ENCODE measurements around the gene C22orf15. TPM values are rescaled to one million over a fixed set of nuclear protein-coding genes. Genes with fewer than 3 reads are reported as not detected.

The C22orf15 gene
- total and polyA plus RNA-seq, 3 donors from 2014 or later: 0.68 to 8.8 (median 2.4) TPM

DNA sequence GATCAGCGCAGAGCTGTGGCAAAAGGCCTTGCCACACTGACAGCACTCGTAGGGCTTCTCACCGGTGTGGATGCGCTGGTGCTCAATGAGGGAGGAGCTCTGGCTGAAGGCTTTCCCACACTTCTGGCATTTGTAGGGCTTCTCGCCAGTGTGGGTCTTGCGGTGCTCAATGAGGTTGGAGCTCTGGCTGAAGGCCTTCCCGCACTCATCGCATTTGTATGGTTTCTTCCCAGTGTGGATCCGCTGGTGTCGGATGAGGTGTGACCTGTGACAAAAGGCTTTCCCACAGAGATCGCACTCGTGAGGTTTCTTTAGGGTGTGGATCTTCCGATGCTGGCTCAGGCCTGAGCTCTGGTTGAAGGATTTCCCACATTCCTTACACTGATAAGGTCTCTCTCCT lies 18.8 kb upstream of the C22orf15 start:
- Histone ChIP-seq H3K27ac (no peak overlapping the region), H3K9me3 (no peaks in the 10 kb centered on the region), H3K4me3 (no peak overlapping the region), H3K36me3 (ENCODE audit: low read depth, missing control alignments) (no peaks in the 10 kb centered on the region), H3K4me1 (no peaks in the 10 kb centered on the region), H3K27me3 (no peaks in the 10 kb centered on the region)
- intact Hi-C loops (cut with DNase I; ENCODE audit: low total_unique reads): no loop called here
- no peak for DNase-seq
- TF ChIP-seq, protein P1, sequence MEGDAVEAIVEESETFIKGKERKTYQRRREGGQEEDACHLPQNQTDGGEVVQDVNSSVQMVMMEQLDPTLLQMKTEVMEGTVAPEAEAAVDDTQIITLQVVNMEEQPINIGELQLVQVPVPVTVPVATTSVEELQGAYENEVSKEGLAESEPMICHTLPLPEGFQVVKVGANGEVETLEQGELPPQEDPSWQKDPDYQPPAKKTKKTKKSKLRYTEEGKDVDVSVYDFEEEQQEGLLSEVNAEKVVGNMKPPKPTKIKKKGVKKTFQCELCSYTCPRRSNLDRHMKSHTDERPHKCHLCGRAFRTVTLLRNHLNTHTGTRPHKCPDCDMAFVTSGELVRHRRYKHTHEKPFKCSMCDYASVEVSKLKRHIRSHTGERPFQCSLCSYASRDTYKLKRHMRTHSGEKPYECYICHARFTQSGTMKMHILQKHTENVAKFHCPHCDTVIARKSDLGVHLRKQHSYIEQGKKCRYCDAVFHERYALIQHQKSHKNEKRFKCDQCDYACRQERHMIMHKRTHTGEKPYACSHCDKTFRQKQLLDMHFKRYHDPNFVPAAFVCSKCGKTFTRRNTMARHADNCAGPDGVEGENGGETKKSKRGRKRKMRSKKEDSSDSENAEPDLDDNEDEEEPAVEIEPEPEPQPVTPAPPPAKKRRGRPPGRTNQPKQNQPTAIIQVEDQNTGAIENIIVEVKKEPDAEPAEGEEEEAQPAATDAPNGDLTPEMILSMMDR (IDR thresholded peaks at IDR 0.05): no peak
- no peak for TF ChIP-seq POLR2A (IDR thresholded peaks at IDR 0.05)
- WGBS, 2 donors: 97% methylated on average over 10 to 13 of the region's 13 CpGs

DNA sequence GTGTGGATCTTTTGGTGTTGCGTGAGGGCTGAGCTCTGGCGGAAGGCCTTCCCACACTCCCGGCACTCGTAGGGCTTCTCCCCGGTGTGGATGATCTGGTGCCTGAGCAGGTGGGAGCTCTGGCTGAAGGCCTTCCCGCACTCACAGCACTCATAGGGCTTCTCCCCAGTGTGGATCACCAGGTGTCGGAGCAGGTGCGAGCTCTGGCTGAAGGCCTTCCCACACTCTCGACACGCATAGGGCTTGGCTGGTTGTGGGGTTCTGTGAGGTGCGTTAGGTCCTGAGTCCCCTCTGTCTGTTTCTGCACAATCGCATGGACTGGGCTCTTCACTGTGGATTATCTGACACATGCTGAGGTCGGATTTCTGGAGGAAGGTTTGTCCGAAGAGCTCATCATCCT lies 18.3 kb upstream of the C22orf15 start:
- no peak for DNase-seq
- no peak overlapping the region for H3K27ac ChIP-seq
- TF ChIP-seq, protein P1 (IDR thresholded peaks at IDR 0.05): no peak
- no peak for TF ChIP-seq POLR2A (IDR thresholded peaks at IDR 0.05)
- intact Hi-C loops (cut with DNase I; ENCODE audit: low total_unique reads): no loop called here
- no peak overlapping the region for H3K4me3 ChIP-seq
- H3K27me3 ChIP-seq: no peaks in the 10 kb centered on the region
- no peaks in the 10 kb centered on the region for H3K4me1 ChIP-seq
- no peaks in the 10 kb centered on the region for H3K9me3 ChIP-seq
- WGBS, 2 donors: 97 to 99% methylated on average over 12 to 14 of the region's 14 CpGs
- H3K36me3 ChIP-seq (ENCODE audit: low read depth, missing control alignments): no peaks in the 10 kb centered on the region

DNA sequence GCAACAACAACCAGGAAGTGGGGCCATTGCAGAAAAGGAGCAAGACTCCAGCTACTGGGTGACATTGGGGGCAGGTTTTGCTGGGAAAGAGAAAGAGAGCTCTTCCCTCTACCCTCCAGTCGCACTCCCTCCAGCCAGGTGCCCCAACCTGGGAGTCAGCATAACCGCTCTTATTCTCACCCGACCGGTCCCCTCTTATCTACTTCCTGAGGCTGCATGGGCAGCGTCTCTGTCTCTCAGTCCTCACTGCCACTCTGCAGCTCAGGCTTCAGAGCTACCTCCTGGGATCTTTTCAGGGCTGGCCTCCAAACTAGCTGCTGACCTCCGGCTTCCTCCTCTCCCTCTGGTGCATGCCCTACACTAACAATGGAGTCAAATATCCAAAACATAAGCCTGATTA lies 17.0 kb upstream of the C22orf15 start:
- DNase-seq: no peak
- intact Hi-C loops (cut with DNase I; ENCODE audit: low total_unique reads): no loop called here
- Histone ChIP-seq H3K4me3 (no peak overlapping the region), H3K27me3 (no peaks in the 10 kb centered on the region), H3K36me3 (ENCODE audit: low read depth, missing control alignments) (no peaks in the 10 kb centered on the region), H3K4me1 (peaks cover 5% of the 10 kb centered on the region), H3K27ac (no peak overlapping the region), H3K9me3 (no peaks in the 10 kb centered on the region)
- 88 to 92% methylated on average over 6 of the region's 6 CpGs for WGBS, 2 donors
- TF ChIP-seq POLR2A (IDR thresholded peaks at IDR 0.05): no peak
- TF ChIP-seq, protein P1 (IDR thresholded peaks at IDR 0.05): no peak

DNA sequence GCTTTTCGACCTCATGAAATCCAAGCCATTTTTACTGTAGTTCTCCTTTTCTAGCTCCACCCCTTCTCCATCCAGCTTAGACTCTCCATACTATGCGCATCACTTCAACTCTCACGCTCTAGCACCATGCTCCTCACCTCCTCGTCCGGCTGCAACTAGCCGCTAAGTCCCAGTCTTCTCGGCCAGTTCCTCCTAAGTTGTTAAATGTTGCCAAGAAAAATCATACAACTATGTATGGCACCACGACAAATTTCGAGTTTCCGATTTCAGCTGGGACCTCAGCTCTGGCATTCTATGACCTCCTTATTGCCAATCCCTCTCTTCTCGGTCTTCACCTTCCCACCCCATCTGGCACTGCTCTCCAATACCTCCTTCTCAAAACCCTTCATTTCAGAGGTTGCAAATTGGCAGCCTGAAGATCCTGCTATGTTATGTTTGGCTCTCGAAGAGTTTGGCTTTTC lies 12.9 kb upstream of the C22orf15 start:
- H3K4me1 ChIP-seq: peaks cover 5% of the 10 kb centered on the region
- TF ChIP-seq, protein P1 (IDR thresholded peaks at IDR 0.05): no peak
- no peak for TF ChIP-seq POLR2A (IDR thresholded peaks at IDR 0.05)
- H3K4me3 ChIP-seq: peak overlapping the region in 1 of 2 donors; percentile 81
- WGBS, 2 donors: 17 to 29% methylated on average over 12 of the region's 12 CpGs
- no peaks in the 10 kb centered on the region for H3K36me3 ChIP-seq (ENCODE audit: low read depth, missing control alignments)
- no peak for DNase-seq
- H3K27me3 ChIP-seq: no peaks in the 10 kb centered on the region
- no peak overlapping the region for H3K27ac ChIP-seq
- intact Hi-C loops (cut with DNase I; ENCODE audit: low total_unique reads): no loop called here
- H3K9me3 ChIP-seq: no peaks in the 10 kb centered on the region

DNA sequence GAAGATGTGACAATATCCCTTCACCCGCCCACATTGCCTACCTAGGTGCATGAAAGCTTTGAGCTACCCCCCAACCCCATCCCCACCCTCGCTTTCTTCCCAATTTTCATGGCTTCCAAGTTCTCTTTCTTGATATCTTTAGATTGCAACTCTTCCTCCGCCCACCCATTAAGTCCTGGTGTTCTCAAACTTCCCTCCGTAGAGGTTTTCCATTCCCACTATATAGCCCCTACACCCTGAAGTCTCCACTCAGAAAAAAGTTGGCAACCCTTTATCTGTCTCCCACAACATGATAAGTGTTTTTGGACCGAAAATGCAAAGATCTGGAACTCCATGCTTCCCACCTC lies 12.4 kb upstream of the C22orf15 start:
- no peak for DNase-seq
- no peaks in the 10 kb centered on the region for H3K27me3 ChIP-seq
- H3K9me3 ChIP-seq: no peaks in the 10 kb centered on the region
- no peaks in the 10 kb centered on the region for H3K36me3 ChIP-seq (ENCODE audit: low read depth, missing control alignments)
- 6 to 16% methylated on average over 5 of the region's 5 CpGs for WGBS, 2 donors
- peaks cover 5% of the 10 kb centered on the region for H3K4me1 ChIP-seq
- peak overlapping the region in 1 of 2 donors; percentile 88 for H3K27ac ChIP-seq
- intact Hi-C loops (cut with DNase I; ENCODE audit: low total_unique reads): no loop called here
- TF ChIP-seq, protein P1 (IDR thresholded peaks at IDR 0.05): no peak
- no peak for TF ChIP-seq POLR2A (IDR thresholded peaks at IDR 0.05)
- H3K4me3 ChIP-seq: peak overlapping the region; percentile 64 to 81

All from testis (tissue), 3 donors.